ENCODE results near the gene FBXL13. TPM values are rescaled to one million over a fixed set of nuclear protein-coding genes. Genes with fewer than 3 reads are reported as not detected.

FBXL13 gene
- total and polyA plus RNA-seq, 12 donors = 0.61 to 6.8 (median 2.7) TPM

DNA sequence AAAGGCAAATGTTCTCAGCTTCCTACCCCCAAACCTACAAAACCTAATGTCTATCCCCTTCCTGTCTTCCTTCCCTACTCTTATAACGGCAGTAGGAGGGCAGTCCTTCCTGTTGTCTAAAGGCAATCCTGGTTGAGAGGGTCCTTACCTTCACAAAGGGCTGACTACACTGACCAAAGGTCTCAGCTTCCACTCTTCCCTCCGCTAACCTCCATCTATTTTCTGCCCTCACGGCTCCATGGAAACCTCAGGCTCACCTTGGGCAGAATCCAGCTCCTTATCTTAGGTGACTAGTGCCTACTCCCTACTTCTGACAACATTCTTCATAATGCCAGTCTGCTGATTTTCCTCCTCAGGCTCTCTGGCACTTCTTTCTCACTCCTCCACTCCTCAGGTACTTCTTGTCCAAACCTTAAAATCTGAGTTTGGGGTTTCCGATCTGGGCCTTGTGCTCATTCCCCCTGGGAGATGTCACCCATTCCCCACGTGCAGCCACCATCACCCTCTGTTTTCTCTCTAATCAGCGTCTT is 542 bp downstream of the FBXL13 start:
- 6 to 11% (median 7%) methylated on average over 6 of the region's 6 CpGs for WGBS, 4 donors
- H3K27ac ChIP-seq = peak overlapping the region; percentile 80 to 98 (median 88)
- peak in 3 of 7 donors; percentile 24 to 46 (median 43) for DNase-seq
- intact Hi-C loops (cut with DNase I) = no loop called here
- no peaks in the 10 kb centered on the region for H3K9me3 ChIP-seq (replicated peaks in 1 of 3)
- H3K4me3 ChIP-seq = peak overlapping the region in 3 of 4 donors; percentile 92 to 97 (median 96)
- H3K36me3 ChIP-seq (replicated peaks in 1 of 2) = no peaks in the 10 kb centered on the region
- TF ChIP-seq, protein P1, sequence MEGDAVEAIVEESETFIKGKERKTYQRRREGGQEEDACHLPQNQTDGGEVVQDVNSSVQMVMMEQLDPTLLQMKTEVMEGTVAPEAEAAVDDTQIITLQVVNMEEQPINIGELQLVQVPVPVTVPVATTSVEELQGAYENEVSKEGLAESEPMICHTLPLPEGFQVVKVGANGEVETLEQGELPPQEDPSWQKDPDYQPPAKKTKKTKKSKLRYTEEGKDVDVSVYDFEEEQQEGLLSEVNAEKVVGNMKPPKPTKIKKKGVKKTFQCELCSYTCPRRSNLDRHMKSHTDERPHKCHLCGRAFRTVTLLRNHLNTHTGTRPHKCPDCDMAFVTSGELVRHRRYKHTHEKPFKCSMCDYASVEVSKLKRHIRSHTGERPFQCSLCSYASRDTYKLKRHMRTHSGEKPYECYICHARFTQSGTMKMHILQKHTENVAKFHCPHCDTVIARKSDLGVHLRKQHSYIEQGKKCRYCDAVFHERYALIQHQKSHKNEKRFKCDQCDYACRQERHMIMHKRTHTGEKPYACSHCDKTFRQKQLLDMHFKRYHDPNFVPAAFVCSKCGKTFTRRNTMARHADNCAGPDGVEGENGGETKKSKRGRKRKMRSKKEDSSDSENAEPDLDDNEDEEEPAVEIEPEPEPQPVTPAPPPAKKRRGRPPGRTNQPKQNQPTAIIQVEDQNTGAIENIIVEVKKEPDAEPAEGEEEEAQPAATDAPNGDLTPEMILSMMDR (IDR thresholded peaks at IDR 0.05) = no peak
- TF ChIP-seq POLR2A (IDR thresholded peaks at IDR 0.05) = peak in 1 of 2 donors; percentile 43
- H3K4me1 ChIP-seq (replicated peaks in 1 of 2) = peaks cover 10 to 29% of the 10 kb centered on the region in 2 donors
- no peaks in the 10 kb centered on the region for H3K27me3 ChIP-seq

GRCh38 chr7:103071000-103071399 is 3.6 kb downstream of the FBXL13 start:
- H3K4me3 ChIP-seq = no peak overlapping the region
- TF ChIP-seq, protein P1 (IDR thresholded peaks at IDR 0.05) = no peak
- no peak for TF ChIP-seq POLR2A (IDR thresholded peaks at IDR 0.05)
- H3K36me3 ChIP-seq (replicated peaks in 1 of 2) = no peaks in the 10 kb centered on the region
- 85 to 92% (median 89%) methylated on average over 2 of the region's 2 CpGs for WGBS, 4 donors
- intact Hi-C loops (cut with DNase I) = no loop called here
- H3K27me3 ChIP-seq = no peaks in the 10 kb centered on the region
- DNase-seq = no peak
- no peaks in the 10 kb centered on the region for H3K9me3 ChIP-seq (replicated peaks in 1 of 3)
- H3K4me1 ChIP-seq (replicated peaks in 1 of 2) = peaks cover 10 to 12% of the 10 kb centered on the region in 2 donors
- H3K27ac ChIP-seq = no peak overlapping the region

- no peak overlapping the region for H3K27ac ChIP-seq
- no peak for TF ChIP-seq POLR2A (IDR thresholded peaks at IDR 0.05)
- TF ChIP-seq, protein P1 (IDR thresholded peaks at IDR 0.05) = no peak
- no peaks in the 10 kb centered on the region for H3K36me3 ChIP-seq (replicated peaks in 1 of 2)
- intact Hi-C loops (cut with DNase I) = loop anchor here in 1 of 2 donors (10.0 kb wide), 1 partner anchor 154 kb away; the partner anchor contains the start of gene LRRC17
- 86 to 94% (median 92%) methylated on average over 13 to 23 of the region's 23 CpGs for WGBS, 4 donors
- H3K4me3 ChIP-seq = no peak overlapping the region
- no peaks in the 10 kb centered on the region for H3K27me3 ChIP-seq
- peaks cover 2 to 3% of the 10 kb centered on the region in 2 donors for H3K4me1 ChIP-seq (replicated peaks in 1 of 2)
- no peaks in the 10 kb centered on the region for H3K9me3 ChIP-seq (replicated peaks in 1 of 3)
- DNase-seq = no peak
Observed at GRCh38 chr7:103068414-103069403, 5.9 kb downstream of the FBXL13 start.

DNA sequence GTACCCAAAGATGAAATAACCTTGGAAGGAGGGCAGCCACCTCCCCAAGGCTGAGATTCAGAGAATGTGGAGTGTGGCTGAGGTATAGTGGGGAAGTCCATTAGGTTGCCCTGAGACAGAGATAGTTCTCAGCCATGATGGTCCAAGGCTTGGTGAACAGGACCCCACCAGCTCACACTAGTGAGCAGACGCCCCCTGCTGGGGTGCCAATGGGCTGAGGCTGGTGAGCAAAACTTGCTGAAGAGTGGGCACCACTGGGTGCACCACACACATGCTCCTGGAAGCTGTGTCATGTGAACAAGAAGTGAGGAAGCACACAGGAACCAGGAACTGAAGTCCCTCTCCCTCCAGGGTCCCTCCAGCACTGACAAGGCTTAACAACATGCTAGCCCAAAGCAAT is 8.9 kb downstream of the FBXL13 start:
- Histone ChIP-seq H3K27ac (no peak overlapping the region), H3K36me3 (replicated peaks in 1 of 2) (no peaks in the 10 kb centered on the region), H3K4me3 (no peak overlapping the region), H3K9me3 (replicated peaks in 1 of 3) (no peaks in the 10 kb centered on the region), H3K27me3 (no peaks in the 10 kb centered on the region), H3K4me1 (replicated peaks in 1 of 2) (no peaks in the 10 kb centered on the region)
- DNase-seq = peak in 4 of 7 donors; percentile 37 to 58 (median 42)
- intact Hi-C loops (cut with DNase I) = loop anchor here in 1 of 2 donors (10.0 kb wide), 1 partner anchor 151 kb away; the partner anchor contains the start of gene LRRC17
- TF ChIP-seq POLR2A (IDR thresholded peaks at IDR 0.05) = no peak
- TF ChIP-seq, protein P1 (IDR thresholded peaks at IDR 0.05) = peak in 5 of 6 experiments; percentile 12 to 35 (median 29)
- WGBS, 4 donors = 17 to 44% (median 33%) methylated on average over 1 of the region's 1 CpG
